Measurements from ENCODE around the gene GRIA4.

GRIA4 gene

DNA sequence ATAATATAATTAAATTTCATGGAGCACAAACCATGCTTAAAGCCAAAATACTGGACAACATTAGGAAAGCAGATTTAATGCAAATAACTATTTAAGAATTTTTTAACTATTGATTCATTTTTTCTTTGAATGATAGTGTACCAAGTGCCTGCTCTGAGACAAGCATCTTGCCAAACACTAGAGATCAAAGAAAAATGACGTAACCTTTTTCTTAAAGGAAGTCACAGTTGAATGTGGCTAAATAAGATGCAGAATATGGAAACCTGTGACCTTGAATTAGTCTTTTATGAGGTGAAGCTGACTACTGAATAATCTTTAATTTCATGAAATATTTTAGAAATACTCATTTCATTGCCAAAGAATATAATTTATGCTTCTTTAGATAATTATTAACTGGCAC lies 308.2 kb downstream of the GRIA4 start:
- no peak for DNase-seq (ENCODE audit: low read depth in 2 of 2)

DNA sequence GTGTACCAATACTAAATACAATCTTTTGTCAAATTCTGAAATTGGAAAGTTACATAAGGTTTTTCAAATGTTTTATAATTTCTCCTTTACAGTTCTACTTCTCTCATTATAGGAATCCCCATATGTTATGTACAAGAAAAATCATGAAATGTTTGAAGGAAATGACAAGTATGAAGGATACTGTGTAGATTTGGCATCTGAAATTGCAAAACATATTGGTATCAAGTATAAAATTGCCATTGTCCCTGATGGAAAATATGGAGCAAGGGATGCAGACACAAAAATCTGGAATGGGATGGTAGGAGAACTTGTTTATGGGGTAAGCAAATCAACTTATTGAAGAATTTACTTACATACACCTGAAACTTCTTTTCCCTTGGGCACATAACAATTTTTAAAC lies 308.7 kb downstream of the GRIA4 start:
- DNase-seq (ENCODE audit: low read depth in 2 of 2) = no peak

DNA sequence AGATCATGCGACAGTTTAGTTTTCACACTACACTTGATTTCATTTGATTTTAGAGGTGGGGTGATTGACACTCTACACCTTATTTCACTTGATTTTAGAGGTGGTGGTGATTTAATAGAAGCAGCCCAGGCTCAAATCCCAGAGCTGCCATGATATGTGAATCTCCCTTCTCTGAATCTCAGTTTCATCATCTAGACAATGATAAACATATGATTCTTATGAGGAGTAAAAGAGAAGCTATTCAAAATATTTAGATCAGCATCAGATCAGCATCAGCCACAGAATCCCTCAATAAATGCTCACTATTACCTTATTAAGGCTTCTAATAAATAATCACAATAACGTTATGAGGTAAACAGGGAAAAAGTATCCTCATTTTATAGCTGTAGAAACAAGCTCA lies 313.4 kb downstream of the GRIA4 start:
- DNase-seq (ENCODE audit: low read depth in 2 of 2) = no peak

DNA sequence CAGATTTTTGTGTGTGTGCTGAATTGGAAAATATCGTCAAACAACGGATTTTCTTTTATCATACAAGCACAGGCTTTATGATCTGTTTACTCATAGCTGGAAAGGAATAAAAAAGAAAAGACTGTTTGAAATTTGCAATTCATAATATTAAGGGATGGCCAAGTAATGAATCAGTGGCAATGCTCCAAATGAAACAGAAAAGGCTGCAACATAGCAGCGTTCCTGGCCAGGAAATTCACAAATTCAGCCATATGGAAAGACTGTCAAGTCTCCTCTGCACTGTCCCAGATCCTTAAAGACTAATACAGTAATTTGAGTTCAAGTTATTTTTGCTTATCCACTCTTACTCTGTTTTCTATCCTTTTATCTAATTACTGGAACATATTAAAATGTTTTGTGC lies 313.9 kb downstream of the GRIA4 start:
- no peak for DNase-seq (ENCODE audit: low read depth in 2 of 2)

DNA sequence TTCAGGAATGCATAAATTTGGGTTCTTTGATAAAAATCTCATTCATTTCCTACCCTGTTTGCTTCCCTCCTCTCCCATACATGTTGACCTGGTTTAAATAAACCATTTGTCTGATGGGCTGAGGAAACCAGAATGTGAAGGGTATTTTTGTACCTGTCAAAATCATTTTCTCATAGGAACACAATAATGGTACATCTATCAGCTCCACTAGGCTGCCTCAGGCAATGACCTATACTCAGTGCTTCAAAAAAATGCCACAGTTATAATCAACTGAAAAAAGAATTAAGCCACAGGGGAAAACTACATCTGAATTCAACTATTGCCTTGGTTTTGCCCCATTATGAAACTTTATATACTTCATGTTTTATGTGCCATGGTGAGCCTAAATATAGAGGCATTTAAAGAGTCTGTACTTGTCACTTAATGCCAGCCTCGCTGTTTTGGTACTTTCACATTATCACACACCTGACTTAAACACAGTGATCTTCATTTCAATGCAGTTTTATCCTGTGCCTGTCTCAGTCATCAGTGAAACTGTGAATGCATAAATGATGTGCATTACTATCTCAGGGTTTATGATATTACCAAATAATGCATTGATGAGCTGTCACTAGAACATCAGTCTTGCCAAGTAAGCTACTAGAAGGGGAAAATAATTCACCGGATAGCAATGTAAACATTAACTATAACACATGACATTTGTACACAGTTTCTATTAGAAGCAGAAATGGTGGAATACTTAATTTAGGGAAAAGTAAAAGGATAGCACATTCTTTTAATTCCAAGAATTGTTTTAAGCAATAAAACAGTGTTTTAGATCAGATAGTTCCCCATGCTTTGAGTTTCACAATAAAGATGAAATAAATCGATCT lies 319.4 kb downstream of the GRIA4 start:
- DNase-seq (ENCODE audit: low read depth in 2 of 2) = no peak

DNA sequence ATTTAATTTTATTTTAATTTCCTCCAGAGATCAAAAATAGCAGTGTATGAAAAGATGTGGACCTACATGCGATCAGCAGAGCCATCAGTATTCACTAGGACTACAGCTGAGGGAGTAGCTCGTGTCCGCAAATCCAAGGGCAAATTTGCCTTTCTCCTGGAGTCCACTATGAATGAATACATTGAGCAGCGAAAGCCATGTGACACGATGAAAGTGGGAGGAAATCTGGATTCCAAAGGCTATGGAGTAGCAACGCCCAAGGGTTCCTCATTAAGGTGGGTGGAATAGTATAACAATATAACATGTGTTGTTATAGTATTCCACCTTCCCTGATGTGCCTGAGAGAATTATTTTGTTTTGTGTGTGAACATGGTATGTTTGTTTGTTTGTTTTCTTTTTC lies 323.8 kb downstream of the GRIA4 start:
- DNase-seq (ENCODE audit: low read depth in 2 of 2) = no peak

DNA sequence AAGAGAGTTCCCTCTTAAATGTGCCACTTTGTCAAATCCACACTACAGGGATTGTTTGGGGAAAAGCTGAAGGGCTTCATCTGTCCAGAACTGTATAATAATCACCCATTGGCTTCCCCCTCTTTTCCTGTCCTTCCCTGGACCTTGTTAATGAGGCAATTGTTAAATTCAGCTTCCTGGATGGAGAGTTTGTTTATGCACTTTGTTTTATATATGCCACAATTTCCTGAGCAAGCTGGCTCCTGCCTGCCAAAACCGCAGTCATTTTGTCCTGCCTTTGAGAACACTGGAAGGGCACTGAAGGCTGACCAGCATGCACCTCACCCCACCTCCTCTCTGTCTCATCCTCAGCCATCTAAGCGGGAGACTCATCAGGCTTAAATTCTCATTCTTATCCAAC lies 325.9 kb downstream of the GRIA4 start:
- no peak for DNase-seq (ENCODE audit: low read depth in 2 of 2)

DNA sequence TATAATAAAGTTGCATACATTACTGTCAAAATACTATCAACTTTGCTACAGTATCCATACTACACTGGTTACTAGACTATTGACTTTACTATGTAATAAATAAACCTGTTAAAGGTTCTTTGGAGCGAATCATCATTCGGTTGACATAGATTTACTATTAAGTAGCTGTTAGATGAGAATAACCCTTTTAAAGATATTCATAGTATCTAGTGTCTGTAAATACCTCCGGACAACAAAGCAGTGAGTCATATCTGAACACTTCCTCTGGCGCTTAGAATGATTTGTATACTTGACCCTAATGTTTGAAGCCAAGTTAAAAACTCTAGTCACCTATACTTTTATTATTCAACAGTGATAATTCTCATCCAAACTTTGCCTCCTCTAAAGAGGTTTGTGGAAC lies 327.5 kb downstream of the GRIA4 start:
- no peak for DNase-seq (ENCODE audit: low read depth in 2 of 2)

DNA sequence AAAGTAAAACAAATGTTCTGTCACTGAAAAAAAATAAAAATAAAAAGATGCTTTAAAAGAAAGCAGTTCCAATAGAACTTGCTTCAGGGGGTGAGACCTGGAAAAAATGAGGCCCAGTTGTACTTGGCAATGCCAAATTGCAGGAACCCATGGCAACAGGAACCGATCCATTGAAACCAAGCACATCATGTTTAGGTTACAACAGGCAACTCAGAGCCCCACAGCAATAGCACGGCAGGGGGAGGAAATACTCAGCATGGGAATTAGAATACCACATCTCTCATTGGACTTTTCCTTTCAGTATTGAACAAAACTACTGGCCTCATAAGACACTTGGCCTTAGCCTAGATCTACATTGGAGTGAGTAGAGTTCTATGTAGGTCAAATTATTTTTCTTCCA lies 327.9 kb downstream of the GRIA4 start:
- no peak for DNase-seq (ENCODE audit: low read depth in 2 of 2)

DNA sequence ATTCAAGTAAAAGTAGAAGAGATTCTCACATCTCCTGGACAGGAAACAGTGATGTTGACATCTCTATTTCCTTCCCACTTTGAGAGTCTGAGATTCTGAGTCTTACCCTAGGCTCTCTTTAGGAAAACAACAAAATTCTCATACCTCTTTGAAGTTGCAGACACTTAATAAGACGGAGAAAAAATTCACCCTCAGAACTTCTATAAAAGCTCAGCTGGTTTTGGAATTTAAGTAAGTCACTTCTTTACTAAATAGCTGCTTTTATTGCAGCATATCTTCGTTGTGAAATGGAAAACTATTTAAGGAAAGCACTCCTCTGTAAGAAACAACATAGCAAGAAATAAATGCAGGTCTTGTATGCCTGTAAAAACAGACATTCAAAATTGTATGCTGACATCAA lies 333.0 kb downstream of the GRIA4 start:
- DNase-seq (ENCODE audit: low read depth in 2 of 2) = no peak

DNA sequence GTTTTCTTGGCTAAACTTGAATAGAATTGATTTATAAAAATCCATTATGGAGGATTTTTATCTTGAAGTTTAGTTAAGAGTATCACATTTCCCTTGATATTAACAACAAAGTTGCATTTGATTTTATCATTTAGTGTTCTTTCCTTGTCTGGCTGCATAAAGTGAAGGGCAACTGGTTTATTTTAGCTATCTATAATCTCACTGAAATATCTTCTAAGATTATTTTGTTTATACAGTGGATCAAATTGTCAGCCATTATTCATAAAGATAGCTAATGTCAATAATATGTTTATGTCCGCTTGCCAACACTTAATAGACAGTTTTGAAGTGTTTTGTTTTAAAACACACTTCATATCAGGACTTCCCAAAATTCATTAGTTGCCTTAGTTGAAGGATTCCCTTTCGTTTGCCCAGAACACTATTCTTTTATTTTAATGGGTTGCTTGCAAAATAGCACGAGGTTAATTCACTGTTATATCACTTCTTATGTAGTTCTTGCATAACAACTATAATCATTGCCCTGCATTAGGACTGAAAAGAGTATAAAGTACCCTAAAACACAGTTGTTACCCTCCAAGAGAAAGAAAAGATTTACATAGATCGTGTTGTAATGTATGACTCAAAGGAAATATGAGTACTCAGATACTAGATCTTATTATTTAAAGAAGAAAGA lies 339.2 kb downstream of the GRIA4 start:
- DNase-seq (ENCODE audit: low read depth in 2 of 2) = no peak

DNA sequence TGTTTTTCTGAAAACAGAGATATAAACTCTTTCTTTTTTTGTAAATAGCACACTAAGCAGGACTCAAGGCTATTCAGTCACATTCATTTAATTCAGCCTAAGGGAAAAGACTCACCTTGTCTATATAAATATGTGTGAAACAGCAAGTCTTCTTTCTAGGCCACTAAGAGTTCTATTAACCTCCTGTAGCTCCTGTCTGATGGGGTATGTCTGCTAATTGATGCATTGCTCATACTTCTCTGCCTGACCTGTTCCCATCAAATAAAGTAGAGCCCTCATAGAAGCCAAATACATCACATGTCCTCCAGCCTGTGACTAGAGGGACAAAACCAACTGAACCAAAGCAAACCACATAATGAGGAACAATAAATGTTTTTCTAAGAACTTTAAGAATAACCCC lies 344.0 kb downstream of the GRIA4 start:
- DNase-seq (ENCODE audit: low read depth in 2 of 2) = no peak

DNA sequence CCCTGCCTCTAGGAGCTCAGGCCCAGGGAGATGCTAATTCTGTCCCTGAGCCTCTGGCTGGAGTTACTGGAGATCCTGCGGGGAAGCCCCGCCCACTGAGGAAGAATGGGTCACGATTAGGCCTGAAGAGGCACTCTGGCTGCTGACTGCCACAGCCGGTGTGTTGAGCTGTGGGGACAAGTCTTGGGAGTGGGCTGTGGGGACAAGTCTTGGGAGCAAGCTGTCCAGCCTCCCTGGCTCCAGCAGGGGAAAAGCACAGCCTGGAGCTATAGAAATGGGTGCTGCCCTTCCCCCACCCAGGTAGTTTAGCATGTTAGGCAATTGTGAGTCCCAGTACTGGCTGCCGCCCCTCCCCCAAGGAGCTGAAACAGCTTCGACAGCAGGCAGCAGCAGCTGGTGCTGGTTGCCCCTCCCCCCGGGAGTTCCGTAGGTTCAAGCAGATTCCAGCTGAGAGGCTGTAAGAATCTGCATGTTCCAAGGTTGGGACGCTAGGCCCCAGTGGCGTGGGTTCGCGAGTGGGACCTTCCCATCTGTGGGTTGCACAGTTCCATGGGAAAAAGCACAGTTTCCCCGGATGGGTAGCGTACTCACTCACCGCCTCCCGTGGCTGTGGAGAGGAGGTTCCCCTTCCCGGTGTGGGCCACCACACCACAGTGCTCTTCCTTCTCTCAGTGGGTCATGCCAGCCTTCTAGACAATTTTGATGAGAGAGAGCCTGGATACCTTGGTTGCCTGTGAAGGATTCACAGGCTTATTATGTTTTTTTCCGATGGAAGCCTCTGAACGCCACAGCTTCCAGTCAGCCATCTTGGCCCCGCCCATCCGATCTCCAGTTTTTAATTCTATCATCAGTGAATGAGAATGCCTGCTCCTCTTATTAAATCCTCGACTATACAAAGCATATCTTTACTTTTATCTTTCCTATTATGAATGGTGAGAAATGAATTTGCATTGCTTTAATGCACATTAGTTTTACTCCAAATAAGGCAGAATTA lies 350.7 kb downstream of the GRIA4 start:
- DNase-seq (ENCODE audit: low read depth in 2 of 2) = no peak

DNA sequence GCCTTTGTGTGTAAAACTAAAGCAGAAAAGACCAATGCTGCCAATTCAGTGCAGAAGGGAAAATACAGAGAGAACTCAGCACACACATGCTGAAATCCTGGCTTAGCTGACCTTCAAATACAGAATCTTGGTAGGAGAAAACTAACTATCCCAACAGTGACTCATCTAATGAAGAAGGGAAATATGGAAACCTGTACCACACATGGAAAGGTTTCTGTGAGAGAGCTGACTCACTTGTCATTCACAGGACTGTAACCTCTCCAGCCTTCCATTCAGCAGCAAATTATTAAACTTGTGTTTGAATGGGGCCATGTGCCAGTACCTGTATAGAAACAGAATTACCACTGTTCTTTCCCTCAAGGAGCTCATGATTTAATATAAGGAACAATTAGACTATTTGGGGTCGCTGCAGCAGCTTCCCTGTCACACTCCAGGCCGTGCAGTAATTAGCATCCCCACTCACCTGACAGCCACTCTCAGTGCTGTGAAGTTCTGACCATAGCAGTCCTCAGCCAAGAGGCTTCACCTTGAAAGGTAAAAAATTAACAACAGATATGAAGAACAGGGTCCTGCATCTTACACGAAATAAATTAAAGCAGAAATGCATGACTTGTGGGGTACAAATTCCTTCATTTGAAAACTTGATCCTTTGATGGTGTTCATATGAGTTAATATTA lies 358.3 kb downstream of the GRIA4 start:
- DNase-seq (ENCODE audit: low read depth in 2 of 2) = no peak

DNA sequence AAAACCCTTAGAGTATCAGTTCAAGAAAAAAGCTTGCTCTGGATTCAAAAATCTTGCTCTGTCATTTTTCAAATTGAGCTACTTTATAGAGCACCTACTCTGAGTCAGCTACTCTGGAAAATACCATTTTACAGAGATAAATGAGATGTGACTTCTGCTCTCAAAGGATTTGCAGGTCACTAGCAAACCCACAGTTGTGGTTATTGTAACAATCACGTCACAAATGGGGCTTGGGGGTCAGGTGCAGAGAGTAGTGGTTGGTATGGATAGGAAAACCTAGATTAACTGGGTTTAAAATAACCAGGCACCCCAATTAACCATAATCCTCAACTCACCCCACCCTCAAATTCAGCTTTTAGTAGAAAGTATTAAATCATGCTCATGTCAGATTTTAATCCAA lies 359.9 kb downstream of the GRIA4 start:
- no peak for DNase-seq (ENCODE audit: low read depth in 2 of 2)

DNA sequence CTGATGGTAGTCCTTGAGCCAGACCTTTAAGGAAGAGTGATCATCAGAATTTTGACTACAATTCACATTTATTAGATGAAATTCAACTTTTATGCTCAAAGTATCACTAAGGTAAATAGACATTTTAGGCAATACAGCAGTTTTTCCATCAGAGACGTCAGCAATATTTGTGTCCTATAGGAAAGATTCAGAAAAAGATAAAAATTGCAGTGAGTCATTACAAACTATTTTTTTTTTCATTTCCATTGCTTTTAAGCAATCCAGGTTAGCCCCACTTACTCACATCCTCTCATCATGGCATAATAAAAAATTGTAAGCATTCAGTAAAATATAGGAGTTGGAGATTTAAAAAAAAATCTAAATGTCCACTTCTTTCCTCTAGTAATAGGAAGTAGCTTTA lies 365.3 kb downstream of the GRIA4 start:
- DNase-seq (ENCODE audit: low read depth in 2 of 2) = no peak

DNA sequence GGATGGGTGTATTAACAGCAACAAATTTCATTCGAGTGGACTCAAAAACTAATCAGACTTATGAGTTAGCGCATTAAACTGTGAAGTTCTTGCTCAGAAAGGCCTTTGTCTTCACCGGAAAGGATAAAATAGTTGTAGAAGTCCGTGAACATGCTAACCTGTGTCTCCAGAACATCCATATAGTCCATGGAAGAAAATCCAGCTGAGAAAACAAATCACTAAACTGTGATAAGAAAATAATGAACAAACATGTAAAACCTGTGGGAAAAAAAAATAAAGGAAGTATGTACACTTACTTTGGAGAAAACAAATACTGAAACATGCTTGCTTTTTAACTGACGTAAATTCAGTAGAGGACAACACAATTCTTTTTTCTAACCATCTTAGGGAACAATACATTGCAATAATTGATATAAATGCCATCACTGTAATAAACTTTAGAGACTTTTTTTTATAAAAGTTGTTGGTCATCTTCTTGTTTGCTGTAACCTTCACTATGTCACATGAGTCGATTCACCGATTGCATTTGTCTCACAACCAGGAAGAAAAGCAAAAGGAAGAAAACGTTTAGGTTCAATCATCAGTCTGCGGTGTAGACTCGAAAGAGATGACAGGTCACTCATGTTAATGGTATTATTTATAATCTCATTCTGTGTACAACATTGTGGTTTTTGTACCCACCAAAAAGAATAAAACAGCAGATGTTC lies 370.3 kb downstream of the GRIA4 start:
- DNase-seq (ENCODE audit: low read depth in 2 of 2) = no peak

DNA sequence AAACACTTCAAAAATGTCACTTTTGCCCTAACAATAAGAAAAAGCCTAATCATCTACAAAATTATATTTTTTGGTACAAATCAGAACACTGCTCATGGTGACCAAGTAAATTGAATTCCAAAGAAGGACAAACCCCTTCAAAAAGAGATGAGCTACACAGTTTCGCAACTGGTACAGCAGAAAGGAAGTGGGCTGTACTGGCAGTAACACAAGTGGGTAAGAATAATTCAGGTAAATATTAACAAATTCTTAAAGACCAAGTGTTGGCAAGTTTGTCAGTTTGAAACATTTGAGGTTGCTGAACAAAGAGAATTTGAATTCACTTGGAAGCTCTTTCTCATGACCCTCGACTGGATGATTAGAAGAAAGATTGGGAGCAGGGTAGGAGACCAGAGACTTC lies 376.7 kb downstream of the GRIA4 start:
- DNase-seq (ENCODE audit: low read depth in 2 of 2) = no peak

DNA sequence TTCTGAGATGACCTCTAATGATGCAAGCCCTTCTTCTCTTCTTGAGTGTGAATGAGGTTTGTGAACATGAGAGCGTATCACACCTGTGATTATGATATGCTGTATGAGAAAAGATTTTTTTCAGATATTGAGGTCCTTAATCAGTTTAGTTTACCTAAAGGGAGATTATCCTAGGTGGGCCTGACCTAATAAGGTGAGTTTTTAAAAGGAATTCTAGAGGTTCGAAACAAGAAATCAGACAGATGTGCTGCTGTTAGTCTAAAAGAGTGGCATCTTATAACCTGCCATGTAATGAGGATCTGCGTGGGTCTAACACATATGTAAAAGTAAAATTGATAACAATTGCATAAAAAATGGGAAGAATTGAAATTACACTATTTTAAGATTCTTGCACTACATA lies 378.3 kb downstream of the GRIA4 start:
- DNase-seq (ENCODE audit: low read depth in 2 of 2) = no peak

DNA sequence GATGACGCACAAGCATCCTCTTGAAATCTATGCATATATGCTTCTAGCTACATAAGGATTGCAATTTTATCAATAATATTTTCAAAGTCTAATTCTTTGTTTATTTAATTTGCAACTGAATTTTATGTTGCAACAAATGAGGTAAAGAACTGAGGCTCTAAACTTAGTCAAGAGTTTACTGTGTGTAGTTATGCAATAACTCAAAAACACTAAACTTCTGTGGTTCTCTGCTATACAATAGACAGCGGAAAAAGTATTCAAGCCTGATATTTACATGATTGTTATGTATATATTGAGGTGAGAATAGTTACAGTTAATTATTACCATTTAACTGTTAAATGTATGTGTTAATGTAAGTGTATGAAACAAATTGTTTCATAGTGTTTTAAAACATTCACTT lies 379.3 kb downstream of the GRIA4 start:
- DNase-seq (ENCODE audit: low read depth in 2 of 2) = no peak

DNA sequence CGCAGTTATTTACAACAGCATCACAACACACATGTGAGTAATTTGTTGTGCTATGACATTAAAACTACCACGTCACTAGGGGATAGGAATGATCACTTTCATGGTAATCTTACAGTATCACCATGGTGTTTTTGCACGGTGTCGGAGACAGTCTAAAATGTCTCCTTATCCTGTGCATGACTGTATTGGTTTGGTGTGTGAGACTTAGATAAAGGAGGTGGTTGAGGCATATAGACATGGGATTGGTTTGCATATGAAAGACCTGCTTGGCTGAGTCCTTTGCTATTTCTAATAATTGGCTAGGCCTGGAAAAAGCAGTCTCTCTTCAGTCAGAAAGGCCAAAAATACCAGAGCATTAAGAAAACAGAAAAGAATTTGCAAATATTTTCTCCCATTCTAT lies 382.0 kb downstream of the GRIA4 start:
- DNase-seq (ENCODE audit: low read depth in 2 of 2) = no peak
